ENCODE results near the gene CREB3L1.
A peak's percentile ranks its signal among the peaks of the same experiment; 100 is the strongest.

Gene CREB3L1

GRCh38 chr11:46272816-46273427 is 4.5 kb upstream of the CREB3L1 start:
- DNase-seq (ENCODE audit: low spot score): no peak

GRCh38 chr11:46273511-46274205 is 3.8 kb upstream of the CREB3L1 start:
- DNase-seq (ENCODE audit: low spot score): no peak

DNA sequence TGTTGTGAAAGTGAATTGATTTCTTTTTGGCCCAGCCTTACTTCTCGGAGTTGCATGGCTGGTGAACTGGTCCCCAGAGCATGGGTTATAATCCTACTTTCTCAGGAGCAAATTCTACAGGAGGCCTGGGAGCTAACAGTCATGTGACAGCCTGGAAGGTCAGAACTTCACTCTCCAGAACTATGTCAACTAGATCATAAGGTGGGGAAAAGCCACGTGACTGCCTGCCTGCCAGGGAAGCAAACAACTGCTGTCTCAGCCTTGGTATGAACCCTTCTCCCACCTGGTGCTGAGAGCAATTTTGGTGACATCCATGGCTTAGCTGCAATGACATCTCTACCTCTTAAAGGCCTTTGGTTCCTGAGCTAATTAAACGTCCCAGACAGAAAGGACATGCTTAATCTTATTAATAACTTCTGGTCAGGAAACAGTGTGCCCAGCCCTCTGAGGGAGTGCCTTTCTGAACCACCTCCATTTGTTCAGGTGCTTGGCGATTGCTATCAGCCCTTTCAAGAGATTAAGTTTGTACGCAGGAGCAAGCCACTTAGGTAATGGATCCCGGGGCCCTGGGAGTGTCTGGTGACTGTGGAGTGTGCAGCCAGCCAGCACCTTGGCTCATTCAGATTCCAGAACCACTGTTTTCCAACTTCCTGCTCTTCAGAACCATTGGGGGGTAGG is 1.4 kb upstream of the CREB3L1 start:
- DNase-seq (ENCODE audit: low spot score): no peak

DNA sequence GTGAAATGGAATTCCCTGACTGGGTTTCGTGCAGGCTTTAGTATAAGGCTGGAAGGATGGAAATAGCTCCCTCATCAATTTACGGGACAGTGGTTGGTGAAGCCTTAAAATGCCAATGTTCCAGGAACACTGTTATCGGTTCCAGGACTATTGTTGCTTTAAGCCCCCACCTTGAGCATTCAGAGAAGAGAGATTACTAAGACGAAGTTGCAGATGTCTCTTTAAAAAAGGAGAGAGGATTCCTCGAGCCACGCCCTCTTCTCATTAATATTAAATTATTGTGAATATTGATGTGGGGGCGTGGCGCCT is 195 bp upstream of the CREB3L1 start:
- DNase-seq (ENCODE audit: low spot score): no peak

- no peak for DNase-seq (ENCODE audit: low spot score)
Observed at GRCh38 chr11:46278387-46279125, 1.1 kb downstream of the CREB3L1 start.

GRCh38 chr11:46279126-46280099 is 2.0 kb downstream of the CREB3L1 start:
- no peak for DNase-seq (ENCODE audit: low spot score)

- no peak for DNase-seq (ENCODE audit: low spot score)
Observed at GRCh38 chr11:46280706-46281105, 3.2 kb downstream of the CREB3L1 start.

DNA sequence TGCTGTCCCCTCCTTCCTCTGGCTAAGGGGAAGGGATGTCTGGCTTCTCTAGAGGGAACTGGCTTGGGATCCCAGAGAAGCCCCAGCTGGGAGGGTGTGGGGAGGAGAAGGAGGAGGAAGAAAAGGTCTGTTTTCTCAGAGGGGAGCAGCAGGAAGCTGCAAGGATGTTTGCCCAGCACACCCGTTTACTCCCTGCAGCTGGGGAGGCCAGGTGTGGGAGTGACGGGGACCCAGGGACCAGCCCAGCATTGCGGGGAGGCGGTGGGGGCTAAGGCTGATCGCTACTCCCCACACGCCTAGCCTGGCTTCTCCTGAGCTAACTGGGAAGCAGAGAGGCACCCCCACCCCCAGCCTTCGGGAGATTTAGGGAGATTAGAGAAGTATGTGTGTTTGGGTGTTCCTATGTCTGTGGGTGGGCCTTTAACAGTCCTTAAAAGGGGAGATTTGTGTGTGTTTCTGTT is 3.9 kb downstream of the CREB3L1 start:
- DNase-seq (ENCODE audit: low spot score): no peak

DNA sequence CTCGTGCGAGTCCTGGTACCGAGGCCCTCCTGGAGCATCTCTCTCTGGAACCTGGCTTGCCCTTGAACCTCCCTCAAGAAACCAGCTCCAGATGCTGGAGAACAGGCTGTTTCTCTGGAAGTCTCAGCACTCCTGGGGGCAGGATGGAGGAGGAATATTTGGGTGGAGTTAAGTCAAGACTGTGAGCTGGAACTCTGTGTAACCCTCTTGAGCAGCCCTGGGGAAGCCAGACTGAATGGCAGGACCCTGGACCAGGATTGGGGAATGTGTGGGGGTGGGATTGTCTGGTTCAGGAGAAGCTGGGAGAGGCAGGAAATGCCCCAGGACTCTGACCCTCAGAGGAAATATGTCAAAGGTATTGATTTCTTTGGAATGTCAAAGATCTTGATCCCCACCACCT is 7.7 kb downstream of the CREB3L1 start:
- DNase-seq (ENCODE audit: low spot score): no peak

DNA sequence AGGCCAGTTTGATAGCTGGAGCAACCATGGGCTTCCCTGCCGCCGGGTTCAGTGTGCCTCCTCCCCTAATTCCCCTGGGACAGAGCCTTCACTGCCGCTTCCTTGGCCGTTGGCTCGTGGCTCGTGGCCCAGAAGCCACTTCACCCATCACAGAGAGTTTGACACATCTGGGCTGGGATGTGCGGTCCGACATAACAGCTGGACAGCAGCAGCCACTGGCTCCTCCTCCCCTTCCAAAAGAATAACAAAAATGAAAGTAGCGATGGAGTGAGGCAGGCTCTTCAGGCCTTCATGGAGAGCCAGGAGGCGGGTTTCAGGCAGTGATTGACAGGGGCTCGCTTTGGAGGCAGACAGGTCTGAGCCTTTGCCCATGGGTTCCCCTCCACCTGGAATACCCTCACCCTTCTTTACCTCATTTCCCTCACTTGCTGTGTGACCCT is 8.2 kb downstream of the CREB3L1 start:
- no peak for DNase-seq (ENCODE audit: low spot score)

DNA sequence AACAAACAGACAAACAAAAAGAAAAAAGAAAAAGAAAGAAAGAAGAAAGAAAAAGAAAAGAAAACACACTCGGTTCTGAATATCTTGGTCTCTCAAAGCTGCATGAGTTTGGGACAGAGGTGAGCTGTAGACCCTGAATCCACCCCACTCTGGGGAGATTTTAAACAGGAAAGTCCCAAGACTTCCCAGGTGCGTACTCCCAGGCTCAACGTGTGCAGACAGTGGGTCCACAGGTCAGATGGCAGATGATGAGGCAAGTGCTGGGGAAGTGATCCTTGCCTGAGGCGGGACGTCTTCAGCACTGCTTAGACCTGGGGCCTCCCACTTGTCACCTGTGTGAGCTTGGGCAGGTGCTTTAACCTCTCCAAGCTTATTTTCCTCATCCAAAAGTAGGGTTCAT is 9.3 kb downstream of the CREB3L1 start:
- no peak for DNase-seq (ENCODE audit: low spot score)

GRCh38 chr11:46288451-46288850 is 11.0 kb downstream of the CREB3L1 start:
- DNase-seq (ENCODE audit: low spot score): no peak

GRCh38 chr11:46290011-46290410 is 12.5 kb downstream of the CREB3L1 start:
- DNase-seq (ENCODE audit: low spot score): no peak

- DNase-seq (ENCODE audit: low spot score): peak; percentile 68
Observed at GRCh38 chr11:46290598-46291309, 13.3 kb downstream of the CREB3L1 start.

DNA sequence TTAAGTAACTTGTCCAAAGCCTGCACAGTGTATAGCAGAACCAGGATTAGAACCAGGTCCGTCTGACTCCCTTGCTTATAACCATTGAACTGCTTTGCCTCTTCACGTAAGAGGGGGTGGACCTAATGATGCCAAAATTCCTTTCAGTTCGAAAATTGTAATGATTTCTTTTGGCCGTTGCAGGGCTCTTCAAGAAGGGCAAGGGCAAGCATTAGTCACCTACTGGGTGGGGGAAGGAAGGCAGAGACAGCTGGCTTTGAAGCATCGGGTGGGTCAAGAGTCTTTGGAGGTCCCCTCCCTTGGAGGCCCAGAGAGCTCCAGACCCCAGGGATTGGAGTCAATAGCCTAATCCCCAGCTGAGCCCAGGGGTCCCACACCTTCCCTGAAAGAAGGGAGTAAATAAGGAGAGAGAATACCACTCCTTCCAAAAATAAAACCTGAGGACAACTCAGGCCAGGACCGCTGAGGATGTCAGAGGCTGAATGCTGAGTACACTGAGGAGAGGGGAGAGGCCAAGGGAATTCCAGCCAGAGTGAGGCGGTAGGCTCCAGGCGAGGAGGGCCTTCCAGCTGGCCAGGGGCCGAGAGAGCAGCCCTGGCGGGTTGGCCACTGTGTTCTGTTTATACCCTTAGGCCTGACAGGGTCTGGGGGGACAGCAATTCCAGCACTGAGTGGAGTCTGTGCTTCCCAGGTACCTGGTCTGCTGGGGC is 14.1 kb downstream of the CREB3L1 start:
- DNase-seq (ENCODE audit: low spot score): no peak

- no peak for DNase-seq (ENCODE audit: low spot score)
Observed at GRCh38 chr11:46293066-46293465, 15.6 kb downstream of the CREB3L1 start.

- no peak for DNase-seq (ENCODE audit: low spot score)
Observed at GRCh38 chr11:46293641-46294103, 16.2 kb downstream of the CREB3L1 start.

DNA sequence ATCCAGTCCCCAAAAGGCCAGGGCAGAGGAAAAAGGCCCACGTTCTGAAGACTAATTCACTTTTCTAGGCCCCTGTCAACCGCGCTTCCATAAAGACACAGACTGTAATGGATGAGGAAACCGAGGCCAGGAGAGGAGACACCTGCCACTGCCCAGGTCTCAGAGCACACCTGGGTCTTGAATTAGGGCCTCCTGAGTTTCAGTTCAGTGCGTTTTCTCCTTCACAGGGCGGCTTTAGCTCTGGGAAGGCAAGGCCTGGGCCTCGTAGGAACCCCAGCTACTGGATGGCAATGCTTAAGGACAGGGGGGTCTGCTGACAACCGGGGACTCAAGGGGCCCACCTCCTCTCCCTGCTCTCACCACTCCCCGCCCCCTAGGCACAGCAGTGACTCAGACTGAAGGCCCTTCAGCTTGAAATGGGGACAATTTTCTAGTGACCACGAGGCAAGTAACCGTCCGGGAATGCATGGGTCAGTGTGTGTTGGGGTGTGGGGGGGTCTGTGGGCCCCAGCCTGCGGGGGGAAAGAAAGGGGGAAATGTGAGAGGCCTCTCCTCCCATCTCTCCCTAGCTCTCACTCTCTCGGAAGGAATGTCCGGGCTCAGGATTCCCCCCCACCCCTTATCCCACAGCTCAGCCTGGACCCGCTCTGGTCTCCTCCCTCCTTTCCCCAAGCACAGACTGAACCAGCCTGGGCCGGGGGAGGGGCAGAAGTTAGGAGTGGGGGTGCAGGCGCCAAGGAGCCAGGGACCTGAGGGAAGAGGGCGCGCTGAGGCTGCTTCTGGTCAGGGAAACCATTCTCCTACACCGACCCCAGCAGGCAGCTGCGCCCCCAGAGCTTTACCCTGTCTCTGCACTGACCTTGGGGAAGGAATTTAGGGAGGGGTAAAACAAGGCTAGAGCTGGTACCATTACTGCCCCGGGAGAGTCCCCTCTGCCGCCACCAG is 17.2 kb downstream of the CREB3L1 start:
- DNase-seq (ENCODE audit: low spot score): no peak
